Activated CD8-positive, alpha-beta memory T cell treated with anti-CD3 and anti-CD28 coated beads for 24 hours (primary cell): ENCODE results near the gene MAML1.

Experiments
- DNase-seq: peaks from one replicate; pipeline ENCODE4 v3.0.0-alpha.2; 2020

The MAML1 gene

DNA sequence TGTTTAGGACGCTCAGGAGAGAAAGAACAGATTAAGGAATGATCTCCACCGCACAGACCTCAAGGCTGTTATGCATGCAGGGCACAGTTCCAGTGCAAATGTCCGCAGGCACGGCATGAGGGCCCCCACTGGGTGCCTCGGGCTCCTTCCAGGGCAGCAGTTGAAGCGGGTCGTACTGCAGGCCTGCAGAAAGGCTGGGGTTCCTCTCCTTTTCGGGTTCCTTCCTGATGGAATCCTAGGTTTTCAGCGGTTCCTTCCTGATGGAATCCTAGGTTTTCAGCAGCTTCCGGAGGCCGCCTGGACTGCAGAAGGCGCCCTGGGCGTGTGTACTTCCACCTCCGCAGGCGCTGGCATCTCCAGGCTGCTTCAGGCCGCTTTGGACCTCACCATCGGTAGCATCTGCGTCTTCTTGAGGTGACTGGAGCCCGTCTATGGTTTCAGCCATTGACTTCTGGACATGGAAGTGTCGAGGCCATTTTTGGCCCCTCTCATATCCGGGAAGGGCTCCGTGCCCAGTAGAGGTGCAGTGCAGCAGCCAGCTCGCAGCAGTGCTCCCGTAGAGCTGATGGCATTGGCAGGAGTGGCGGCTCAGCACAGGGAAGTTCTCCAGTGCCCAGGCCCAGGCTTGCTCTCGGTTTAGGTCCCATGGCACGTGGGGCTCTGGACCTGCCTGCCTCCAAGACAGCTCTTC lies 79.7 kb downstream of the MAML1 start:
- no peak for DNase-seq

DNA sequence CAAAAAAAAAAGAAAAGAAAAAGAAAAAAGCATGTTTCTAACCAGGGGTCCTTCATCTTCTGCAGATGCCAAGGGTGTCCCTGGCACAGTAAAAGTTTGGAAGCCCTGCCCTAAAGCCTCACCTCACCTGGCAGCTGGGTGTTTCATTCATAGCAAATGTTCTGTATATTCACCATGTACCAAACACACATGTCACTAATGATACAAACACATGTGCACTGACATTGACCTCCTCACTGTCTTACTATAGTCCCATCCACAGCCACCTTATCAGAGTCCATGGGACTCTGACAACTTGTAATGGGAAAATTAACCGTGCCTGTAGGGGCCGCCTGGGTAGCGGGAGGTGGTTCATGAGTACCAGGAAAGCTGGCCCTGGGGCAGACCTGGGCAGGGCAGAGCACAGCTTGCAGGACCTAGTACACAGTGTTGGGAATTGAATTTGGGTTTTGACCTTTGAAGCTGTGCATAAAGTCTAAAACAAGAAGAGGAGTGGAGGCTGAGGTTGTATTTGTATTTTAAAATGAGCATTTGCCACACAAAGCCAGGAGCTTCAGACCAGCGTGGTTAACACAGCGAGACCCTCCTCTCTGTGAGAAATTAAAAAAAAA lies 80.5 kb downstream of the MAML1 start:
- no peak for DNase-seq

DNA sequence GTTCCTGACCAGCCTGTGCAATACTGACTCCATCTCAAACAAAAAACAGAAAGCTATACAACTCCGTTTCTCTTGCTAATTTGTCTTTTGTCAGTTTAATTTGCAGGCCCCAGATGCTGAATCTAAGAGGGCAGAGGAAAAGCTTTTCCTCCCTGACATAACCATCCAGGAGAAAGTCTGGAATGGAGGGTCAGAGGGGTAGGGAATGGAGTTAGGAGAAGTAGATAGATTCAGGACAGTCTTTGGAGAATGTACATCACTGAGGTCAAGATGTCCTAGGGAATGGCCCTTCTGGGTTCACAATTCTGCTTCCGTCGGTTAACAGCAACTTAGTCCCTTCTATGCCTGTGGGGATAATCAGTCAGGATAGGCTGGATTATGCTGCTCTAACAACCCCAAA lies 81.5 kb downstream of the MAML1 start:
- DNase-seq, result no peak

DNA sequence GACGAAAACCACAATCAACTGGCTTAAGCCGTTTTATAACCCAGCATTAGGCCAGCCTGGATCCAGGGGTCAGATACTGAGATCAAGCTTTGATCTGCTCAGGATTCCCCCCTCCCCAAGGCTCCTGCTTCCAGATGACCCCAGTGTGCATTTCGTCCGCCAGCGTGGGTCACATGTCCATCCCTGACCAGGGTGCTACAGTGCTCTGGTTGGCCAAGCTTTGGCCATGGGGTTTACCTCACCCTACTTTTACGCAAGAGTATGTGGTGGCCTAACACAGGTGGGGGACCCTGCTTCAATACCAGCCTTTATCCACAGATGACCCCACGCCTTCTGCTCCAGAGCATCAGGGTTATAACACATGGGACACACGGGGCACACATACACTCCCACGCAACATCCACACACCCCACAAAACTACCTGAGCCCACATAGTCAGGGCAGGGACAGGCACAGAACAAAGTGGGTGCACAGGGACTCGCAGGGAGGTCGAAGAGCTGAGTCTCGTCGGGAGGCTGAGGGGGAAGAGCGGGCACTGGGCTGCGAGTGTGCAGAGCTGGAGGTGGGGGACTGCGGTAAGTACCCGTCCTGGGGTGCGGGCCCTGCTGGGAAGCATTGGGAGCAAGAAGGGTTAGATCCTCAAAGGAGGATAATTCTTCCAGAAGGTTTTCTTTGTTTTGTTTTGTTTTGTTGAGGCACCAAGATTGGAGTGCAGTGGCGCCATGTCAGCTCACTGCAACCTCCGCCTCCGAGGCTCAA lies 83.0 kb downstream of the MAML1 start:
- DNase-seq, result no peak

DNA sequence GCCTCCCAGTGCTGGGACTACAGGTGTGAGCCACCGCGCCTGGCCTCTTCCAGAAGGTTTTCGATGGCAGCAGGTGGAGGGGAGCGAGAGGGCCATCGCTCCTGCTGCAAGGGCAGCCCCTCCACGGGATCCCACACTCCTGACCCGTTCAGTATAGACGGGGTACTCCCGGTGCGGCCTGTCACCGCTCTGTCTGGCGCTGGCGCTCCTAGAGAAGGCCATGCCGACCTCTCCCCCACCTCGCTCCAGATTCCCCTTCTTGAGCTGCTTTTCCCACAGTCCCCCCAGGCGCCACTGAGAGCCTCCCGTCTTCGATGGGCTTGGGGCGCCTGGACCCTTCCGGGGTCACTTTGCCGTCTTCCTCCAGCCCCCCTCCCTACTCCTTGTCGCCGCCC lies 83.8 kb downstream of the MAML1 start:
- DNase-seq, result no peak

DNA sequence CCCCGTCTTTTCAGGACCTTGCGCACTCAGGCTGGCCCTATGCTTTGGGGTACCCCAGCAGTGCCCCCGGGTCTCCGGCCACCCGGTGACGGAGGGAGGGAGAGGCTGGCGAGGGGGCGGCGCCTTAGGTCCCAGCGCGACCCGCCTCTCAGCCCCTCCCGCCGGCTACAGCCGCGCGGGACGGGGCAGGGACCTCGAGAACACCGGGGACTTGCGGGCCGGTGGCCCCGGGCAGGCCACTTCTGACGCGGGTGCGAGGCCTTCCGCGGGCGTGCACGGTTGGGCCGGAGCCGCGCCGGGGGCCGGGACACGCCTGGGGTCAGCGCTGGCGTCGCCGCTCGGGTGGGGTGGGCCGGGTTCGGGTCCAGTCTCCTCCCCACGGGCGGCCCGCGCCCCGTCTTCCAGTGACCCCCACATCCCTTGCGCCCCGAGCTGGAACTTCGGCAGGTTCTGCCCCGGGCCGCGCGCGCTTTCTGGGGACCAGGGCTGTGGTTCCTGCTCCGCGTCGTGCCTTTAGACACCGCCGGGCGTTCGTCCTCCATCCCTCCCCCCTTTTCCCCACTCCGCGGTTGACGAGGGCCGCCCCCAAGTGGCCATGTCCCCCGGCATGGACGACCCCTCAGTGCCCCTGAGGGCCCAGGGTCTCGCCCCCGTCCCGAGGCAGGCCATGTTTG lies 84.3 kb downstream of the MAML1 start:
- no peak for DNase-seq

DNA sequence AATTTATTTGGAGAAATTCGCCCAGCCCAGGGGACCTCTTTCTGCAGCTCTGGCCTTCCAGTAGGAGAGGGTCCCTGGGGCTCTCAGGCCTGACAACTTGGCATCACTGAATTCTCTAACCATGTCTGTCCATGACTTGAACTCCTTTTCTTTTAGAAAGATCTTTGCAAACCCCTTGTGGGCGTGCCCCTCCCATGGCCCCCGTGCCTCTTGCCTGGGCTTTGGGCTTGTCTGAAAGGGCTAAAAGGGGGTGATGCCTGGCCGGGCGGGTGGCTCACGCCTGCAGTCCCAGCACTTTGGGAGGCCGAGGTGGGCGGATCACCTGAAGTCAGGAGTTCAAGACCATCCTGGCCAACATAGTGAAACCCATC lies 84.8 kb downstream of the MAML1 start:
- DNase-seq, result no peak

DNA sequence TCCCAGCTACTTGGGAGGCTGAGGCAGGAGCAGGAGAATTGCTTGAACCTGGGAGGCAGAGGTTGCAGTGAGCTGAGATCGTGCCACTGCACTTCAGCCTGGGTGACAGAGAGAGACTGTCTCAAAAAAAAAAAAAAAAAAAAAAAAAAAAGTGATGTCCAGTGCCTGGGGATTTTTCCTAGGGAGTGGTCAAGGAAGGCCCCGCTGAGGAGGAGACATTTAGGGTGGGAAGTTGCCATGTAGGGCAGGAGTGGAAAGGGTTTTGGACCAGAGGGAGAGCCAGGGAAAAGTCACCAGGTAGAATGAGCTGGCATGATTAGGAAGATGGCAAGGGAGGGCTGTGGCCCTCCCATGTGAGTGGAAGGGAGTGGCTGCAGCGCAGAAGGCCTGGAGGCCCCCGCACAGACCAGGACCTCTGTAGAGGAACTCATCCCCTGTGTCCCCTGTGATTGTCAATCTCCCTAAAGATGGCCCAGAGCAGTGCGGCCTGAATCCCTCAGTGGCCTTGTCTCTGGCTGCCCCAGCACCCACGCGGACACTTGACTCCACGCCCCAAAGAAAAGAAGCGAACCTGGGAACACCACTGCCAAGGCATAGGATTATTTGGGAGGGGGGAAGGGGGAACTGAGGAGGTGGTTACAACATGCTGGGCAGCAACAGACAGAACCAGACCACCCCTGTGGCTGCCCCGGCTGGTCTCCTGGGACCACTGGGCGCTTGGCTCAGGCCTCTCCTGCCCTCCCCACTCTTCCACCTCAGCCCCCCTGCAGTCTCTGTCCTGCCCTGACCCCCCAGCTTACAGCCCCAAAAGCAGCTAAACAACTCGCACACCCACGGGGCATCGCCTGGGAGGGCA lies 85.5 kb downstream of the MAML1 start:
- DNase-seq, result no peak

DNA sequence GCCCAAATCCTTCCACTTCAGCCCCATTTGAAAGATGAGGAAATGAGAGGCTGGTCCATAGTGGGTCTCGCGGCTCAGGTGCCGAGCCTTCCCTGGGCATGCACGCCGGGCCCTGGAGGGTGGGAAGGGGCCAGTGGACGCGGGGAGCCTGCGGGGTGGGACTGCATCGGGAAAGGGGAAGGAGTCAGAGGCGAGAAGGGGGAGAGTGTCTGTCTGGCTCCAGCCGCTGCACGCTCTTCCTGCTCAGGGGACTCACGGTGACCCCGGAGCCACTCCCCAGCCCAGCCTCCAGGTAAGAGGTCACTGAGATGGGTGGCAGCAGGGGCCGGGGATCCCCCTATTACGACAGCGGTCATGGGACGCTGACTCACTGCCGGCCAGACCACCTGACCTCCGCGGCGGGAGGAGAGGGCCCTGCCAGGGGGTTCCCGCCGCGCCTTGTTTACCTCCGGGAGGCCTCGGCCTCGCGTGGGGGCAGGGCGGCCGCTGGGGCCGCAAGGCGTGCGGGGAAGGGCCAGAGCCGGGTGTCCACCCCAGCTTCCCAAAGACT lies 86.2 kb downstream of the MAML1 start:
- DNase-seq, result peak; percentile 91

DNA sequence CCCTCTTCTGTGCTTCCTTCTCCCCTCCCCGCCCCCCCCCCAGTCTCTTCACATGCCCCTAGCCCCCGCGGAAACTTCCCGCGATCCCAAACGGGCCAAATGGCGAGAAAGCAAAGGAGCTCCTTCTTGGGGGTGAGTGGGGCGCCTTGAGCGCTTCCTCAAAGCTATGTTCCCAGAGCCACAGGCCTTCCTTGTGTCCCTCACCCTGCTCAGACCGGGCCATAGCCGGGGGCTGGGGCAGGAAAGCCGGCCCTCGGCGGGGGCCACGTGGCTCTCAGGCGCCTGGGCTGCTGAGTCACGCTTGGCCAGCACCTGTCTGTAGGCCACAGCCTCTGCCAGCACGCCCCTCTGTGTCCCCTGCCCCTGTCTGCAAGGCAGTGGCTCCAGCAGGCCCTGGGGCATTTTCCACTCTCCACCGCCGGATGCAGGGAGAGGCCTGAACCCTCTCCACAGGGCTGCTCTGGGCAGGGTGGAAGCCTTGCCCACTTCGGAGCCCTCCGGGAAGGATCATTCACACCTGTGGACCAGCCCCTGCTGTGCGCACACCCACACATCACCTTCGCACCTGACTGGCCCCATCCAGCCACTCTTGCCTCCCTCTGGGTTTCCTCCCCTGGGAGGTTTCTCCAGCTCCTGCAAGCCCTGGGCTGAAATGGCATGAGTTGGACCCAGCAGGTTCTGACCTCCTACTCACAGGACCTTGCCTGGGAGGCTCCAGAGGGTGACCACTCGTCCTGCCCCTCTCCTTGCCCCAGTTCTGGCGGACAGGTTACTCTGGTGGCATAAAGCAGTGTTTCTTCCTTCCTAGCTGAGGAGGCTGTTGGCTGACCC lies 86.9 kb downstream of the MAML1 start:
- DNase-seq, result peak; percentile 86

DNA sequence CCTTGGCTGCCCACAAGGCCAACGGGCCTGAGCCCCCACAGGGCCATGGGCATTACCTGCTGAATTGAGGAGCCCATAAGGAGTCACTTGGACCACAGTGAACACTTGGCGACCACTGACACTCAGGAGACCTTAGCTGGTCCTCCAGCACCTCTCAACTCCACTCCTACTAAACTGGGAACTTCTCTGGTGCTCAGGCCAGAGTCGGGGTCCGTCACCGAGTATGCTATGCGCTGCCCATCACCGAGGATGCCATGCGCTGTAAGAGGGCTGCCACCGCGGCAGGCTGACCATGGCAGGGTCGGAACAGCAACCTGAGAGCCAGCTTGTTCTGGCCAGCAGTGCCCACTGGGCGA lies 87.5 kb downstream of the MAML1 start:
- no peak for DNase-seq

DNA sequence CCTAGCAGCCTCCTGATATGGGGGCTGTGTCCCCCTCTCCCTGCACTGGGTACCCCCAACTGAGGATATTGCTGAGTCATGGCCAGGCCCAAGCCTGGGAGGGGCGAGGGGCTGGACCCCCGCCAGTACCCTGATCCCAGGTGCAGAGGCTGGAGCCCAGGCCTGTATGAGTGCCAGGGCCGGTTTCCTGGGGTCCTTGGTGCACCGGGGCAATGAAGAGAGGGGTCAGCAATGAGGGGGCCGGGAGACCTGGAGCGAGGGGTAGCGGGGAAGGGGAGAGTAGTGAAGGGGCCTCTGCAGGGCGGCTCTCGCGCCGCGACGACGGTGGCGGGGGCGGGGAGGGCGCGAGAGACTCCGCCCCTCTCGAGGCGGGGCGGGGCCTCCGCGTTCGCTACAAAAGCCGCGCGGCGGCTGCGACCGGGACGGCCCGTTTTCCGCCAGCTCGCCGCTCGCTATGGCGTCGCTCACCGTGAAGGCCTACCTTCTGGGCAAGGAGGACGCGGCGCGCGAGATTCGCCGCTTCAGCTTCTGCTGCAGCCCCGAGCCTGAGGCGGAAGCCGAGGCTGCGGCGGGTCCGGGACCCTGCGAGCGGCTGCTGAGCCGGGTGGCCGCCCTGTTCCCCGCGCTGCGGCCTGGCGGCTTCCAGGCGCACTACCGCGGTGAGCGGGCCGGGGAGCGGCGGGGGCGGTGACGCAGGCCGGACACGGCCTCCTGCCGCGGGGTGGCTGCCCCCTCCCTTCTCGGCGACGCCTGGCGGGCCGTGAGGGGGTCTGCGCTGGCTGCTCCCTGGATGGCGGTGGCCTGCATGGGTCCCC lies 88.1 kb downstream of the MAML1 start, which contains the start of gene SQSTM1:
Gene SQSTM1, plus strand, starts transcription at position 423 of the 815 bp plus-strand sequence. Its CDS starts 32 bp downstream, at position 455.
- peak; percentile 93 for DNase-seq

DNA sequence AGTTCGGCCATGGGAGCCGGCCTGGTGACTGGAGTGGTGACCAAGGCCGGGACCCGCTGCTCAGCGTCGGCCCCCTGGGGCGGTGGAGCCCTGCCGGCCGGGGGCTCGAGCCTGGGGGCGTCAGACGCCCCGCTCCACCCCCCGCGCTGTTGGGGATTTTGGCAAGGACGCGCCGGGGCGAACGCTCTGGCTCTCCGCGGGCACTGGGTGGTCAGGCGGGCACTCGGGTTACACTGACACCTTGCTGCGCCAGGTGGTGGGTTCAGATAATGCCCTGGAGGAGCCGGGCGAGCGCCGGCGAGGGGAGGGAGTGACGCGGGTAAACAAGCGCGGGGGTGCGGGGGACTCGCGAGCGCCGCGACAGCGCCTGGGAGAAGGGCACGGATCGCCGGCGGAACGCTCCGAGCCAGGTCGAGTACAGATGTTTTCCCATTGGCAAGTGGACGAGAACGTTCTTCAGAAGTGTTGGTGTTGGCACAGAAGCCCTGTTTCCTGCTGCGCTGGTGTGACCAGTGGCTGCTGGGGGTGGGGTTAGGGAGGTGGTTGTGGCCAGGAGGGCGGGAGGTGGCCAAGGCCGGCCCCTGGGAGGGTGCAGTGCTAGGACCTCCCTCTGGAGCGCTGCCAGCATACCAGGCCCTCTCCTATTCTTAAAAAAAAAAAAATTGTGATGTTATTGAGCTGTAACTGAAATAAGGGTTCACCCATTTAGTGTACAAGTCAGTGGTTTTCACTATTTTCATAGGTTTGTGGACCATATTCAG lies 88.9 kb downstream of the MAML1 start:
- DNase-seq, result peak; percentile 92

DNA sequence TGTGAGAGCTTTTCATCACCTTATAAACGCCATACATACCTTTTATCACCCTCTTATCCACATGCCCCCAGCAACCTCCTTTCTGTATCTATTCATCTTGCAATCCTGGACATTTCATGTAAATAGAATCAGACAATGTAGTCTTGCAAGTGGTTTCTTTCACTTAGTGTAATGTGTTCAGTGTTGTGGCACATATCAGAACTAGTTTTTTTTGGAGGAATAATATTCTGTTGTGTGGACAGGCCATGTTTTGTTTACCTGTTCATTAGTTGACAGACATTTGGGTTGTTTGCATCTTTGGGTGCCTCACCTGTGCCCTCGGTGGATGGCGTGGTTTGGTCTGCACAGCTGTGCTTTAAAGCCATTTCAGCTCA lies 89.4 kb downstream of the MAML1 start:
- no peak for DNase-seq

DNA sequence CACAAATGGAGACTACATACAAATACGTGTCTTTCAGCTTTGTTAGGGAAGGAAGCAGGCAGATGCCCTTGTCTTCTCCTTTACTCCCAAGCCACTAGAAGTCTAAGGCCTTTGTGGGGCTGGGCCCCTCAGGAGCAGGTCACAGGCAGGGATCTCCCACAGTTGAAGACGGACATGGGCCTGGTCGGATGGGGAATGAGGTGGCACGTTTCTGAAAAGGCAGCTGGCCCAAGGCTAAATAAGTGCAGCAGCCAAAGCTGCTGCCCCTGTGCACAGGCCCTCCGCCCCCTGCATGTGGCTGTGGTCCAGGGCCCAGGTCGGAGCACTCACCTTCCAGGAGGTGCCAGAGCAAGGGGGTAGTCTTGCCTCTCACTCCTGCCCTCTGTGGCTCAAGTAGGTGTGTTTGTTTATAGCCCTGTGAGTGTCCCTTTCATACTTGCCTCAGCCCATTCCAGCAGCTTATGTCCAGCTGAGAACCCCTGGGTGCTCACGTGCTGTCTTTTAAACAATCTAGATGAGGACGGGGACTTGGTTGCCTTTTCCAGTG lies 89.9 kb downstream of the MAML1 start:
- DNase-seq, result no peak

DNA sequence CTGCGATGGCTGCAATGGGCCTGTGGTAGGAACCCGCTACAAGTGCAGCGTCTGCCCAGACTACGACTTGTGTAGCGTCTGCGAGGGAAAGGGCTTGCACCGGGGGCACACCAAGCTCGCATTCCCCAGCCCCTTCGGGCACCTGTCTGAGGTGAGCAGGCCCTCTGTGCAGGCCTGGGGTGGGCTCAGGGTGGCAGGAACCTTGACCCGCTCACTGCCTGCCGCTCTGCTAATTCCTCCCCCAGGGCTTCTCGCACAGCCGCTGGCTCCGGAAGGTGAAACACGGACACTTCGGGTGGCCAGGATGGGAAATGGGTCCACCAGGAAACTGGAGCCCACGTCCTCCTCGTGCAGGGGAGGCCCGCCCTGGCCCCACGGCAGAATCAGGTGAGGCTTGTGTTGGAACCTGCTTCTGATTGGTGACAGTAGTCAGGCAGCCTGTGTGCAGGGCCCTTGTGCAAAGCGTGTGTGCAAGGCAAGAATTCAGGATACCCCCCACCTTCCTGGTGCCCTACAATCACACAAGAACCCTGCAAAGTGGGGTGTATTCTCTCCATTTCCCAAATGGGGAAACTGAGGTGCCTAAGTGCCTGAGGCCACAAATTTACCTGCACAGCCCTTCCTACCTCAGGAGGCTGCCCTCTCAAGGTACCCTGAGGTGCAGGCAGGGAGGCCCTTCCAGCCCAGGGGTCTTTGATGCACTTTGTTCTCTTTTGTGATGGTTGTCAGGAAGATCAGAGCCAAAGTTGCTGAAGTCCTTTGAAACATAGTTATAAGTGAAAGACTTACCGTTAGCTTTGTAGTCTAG lies 91.5 kb downstream of the MAML1 start:
- no peak for DNase-seq

DNA sequence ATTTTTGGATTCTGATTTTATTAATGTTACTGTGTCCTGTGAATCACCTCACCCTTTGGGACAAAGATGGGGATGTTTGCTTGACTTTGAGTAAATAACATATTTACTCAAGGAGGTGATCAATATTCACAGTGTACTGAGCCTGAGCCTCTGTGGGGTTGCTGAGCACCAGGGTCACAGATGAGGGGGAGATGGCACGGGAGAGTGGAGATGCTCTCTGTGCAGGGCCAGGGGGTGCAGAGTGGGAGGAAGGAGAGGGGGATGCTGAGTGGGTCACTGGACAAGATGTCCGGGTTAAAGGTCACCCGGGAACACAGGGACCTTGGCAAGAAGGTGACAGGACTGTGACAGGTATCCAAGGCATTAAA lies 92.1 kb downstream of the MAML1 start:
- DNase-seq, result no peak

DNA sequence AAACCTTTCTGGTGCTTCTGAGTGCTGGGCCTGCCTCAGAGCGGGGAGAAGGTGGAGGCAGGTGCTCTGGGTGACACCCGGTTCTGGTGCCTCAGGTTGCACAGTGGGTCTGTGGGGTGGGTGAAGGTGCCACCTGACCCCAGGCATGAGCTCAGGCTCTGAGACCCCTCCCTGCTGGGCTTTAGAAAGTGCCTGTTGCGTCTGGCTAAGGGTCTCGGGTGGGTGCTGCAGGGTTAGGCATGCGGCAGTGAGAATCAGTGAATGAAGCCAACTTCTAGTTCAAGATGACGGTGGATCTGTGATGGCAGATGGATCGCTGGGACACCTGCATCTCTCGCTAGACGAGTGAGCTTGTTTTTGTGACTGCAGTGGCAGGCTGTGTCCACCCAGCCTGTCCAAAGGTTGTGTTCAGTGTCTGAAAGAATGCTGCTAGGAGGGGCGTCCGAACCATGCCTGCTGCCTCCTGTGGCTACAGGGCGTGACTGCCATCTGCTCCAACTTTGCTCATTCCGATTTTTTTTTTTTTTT lies 93.1 kb downstream of the MAML1 start:
- no peak for DNase-seq
